B cell (primary cell): Measurements from ENCODE around the gene WDR53.
"Not testable (repeated sequence)": the region's sequence is repeated elsewhere in the genome, so short reads cannot be mapped to it uniquely, and the experiment has no call there.

Experiments
- CTCF ChIP-seq: fragments of 200-600 bp; IDR thresholded peaks from one replicate; pipeline ENCODE4 v1.8.0; 2022; ENCODE audit warnings: antibody characterized with exemption, mild to moderate bottlenecking
- EZH2 ChIP-seq: IDR thresholded peaks from 2 replicates; pipeline ENCODE4 v1.6.1; 2012; ENCODE audit warnings: borderline replicate concordance, low read depth, mild to moderate bottlenecking, moderate library complexity, low read length; ENCODE audit not compliant: insufficient read depth, poor library complexity, severe bottlenecking

GRCh38 chr3:196511646-196512425 lies 56.5 kb downstream of the WDR53 start:
- not testable (repeated sequence) for TF ChIP-seq CTCF, EZH2
